A673 (cell line): Measurements from ENCODE around the gene BSPRY. TPM values are rescaled to one million over a fixed set of nuclear protein-coding genes. Genes with fewer than 3 reads are reported as not detected.
"Not testable (repeated sequence)": the region's sequence is repeated elsewhere in the genome, so short reads cannot be mapped to it uniquely, and the experiment has no call there.

ENCODE experiments used
- BruUV-seq: library from RNA; stranded (reverse); fragments of 400-500 nt; replicated peaks from 2 replicates; lab custom pipeline; 2021; lab: Mats Ljungman, UMichigan
- CTCF ChIA-PET: fragments of 300-600 bp; sonication (Branson Sonifier 250); formaldehyde crosslinking; loops from one replicate; lab custom pipeline; 2022; ENCODE audit warnings: antibody characterized with exemption; lab: Charles Lee
- POLR2A ChIA-PET: fragments of 300-600 bp; sonication (Branson Sonifier 250); formaldehyde crosslinking; loops from one replicate; lab custom pipeline; 2022; ENCODE audit warnings: antibody characterized with exemption; ENCODE audit not compliant: low non-redundant PET; lab: Charles Lee
- DNase-seq: peaks from one replicate; pipeline ENCODE4 v3.0.0-alpha.2; 2015; ENCODE audit warnings: low spot score
- H3K27ac ChIP-seq: fragments of 200-600 bp; sonication (generic); 2 replicates; pipeline ENCODE4 v1.5.1; 2016; ENCODE audit warnings: mixed run types, low read depth, mild to moderate bottlenecking, mixed read lengths, antibody characterized with exemption, low read length; ENCODE audit not compliant: poor library complexity, severe bottlenecking
- H3K27me3 ChIP-seq: fragments of 200-600 bp; sonication (generic); replicated peaks from 2 replicates; pipeline ENCODE4 v1.6.1; 2017; ENCODE audit warnings: mixed run types, low read depth, mild to moderate bottlenecking, mixed read lengths, antibody characterized with exemption, low read length; ENCODE audit not compliant: insufficient read depth, poor library complexity
- H3K36me3 ChIP-seq: fragments of 200-600 bp; sonication (generic); 2 replicates; pipeline ENCODE4 v1.6.1; 2016; ENCODE audit warnings: mixed run types, mild to moderate bottlenecking, mixed read lengths, antibody characterized with exemption, low read length; ENCODE audit not compliant: insufficient read depth, poor library complexity, severe bottlenecking
- H3K4me1 ChIP-seq: fragments of 200-600 bp; sonication (generic); 2 replicates; pipeline ENCODE4 v1.6.1; 2017; ENCODE audit warnings: mixed run types, mild to moderate bottlenecking, mixed read lengths, antibody characterized with exemption, low read length; ENCODE audit not compliant: insufficient read depth, poor library complexity, severe bottlenecking
- H3K4me3 ChIP-seq: fragments of 200-600 bp; sonication (generic); 2 replicates; pipeline ENCODE4 v1.5.1; 2016; ENCODE audit warnings: low read depth, mixed run types, mild to moderate bottlenecking, mixed read lengths, low read length; ENCODE audit not compliant: poor library complexity, severe bottlenecking
- H3K9me3 ChIP-seq: fragments of 200-600 bp; sonication (generic); 2 replicates; pipeline ENCODE4 v1.6.1; 2016; ENCODE audit warnings: mixed run types, low read depth, mild to moderate bottlenecking, mixed read lengths, antibody characterized with exemption, low read length; ENCODE audit not compliant: poor library complexity, severe bottlenecking
- CTCF ChIP-seq: fragments of 300-800, 200-600 bp; sonication (generic); conservative IDR thresholded peaks from 2 replicates; pipeline ENCODE4 v1.5.1; 2017; ENCODE audit warnings: low read depth, mild to moderate bottlenecking, antibody characterized with exemption, low read length, moderate library complexity, mixed read lengths
- EZH2 ChIP-seq: fragments of 200-600 bp; sonication (generic); IDR thresholded peaks from 2 replicates; pipeline ENCODE4 v1.6.1; 2017; ENCODE audit warnings: borderline replicate concordance, low read depth, mild to moderate bottlenecking, mixed read lengths, antibody characterized with exemption, low read length; ENCODE audit not compliant: poor library complexity, severe bottlenecking
- intact Hi-C: fragments of 100-400 bp; cut with micrococcal nuclease; formaldehyde crosslinking; loops from one replicate; pipeline ENCODE4 v1.10.0; 2022; ENCODE audit not compliant: unreplicated experiment
- total RNA-seq: library from RNA; stranded (reverse); gene quantifications from 2 replicates; pipeline ENCODE4 v1.2.3, GENCODE V29; 2021

The BSPRY gene
- total RNA-seq, 1 experiment from 2014 or later = not detected

GRCh38 chr9:113363336-113363735, 14.0 kb downstream of the BSPRY start:
- no peaks in the 10 kb centered on the region for H3K36me3 ChIP-seq
- BruUV-seq = no TSS peak
- ChIA-PET POLR2A (no interaction called here), CTCF (no interaction called here)
- H3K4me3 ChIP-seq = no peak overlapping the region
- H3K9me3 ChIP-seq = no peaks in the 10 kb centered on the region
- H3K27ac ChIP-seq = no peak overlapping the region
- no peaks in the 10 kb centered on the region for H3K27me3 ChIP-seq
- H3K4me1 ChIP-seq = no peaks in the 10 kb centered on the region
- intact Hi-C loops = no loop called here
- TF ChIP-seq EZH2 = no peak
- TF ChIP-seq CTCF = no peak
- DNase-seq = no peak

DNA sequence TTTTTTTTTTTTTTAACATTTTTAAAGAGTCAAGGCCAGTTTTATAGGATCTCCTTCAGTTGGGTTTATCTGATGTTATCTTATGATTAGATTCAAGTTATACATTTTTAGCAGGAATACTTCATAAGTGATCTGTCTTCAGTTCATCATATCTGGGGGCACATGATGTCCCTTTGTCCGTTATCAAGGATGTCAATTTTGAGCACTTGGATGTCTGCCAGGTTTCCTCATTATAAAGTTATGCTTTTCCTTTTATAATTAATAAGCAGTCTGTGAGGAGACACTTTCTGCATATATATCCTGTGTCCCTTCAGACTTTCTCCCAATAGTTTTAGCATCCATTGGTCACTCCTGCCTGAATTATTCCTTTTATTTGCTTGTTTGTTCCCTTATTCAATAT, 15.6 kb downstream of the BSPRY start:
- ChIA-PET POLR2A (no interaction called here), CTCF (interaction anchor here (0.6 to 0.7 kb wide), 2 partner anchors 262 to 509 kb away, joined by 4 read pairs; no protein-coding TSS in a partner anchor)
- intact Hi-C loops = no loop called here
- Histone ChIP-seq H3K36me3 (no peaks in the 10 kb centered on the region), H3K9me3 (no peaks in the 10 kb centered on the region), H3K4me1 (no peaks in the 10 kb centered on the region), H3K27me3 (no peaks in the 10 kb centered on the region), H3K4me3 (no peak overlapping the region), H3K27ac (no peak overlapping the region)
- TF ChIP-seq CTCF (no peak), EZH2 (no peak)
- BruUV-seq = no TSS peak
- no peak for DNase-seq

GRCh38 chr9:113365652-113366051, 16.3 kb downstream of the BSPRY start:
- H3K36me3 ChIP-seq, H3K27me3 ChIP-seq, H3K9me3 ChIP-seq, H3K4me3 ChIP-seq, POLR2A ChIA-PET, DNase-seq, H3K4me1 ChIP-seq, intact Hi-C loops, H3K27ac ChIP-seq, CTCF ChIA-PET, BruUV-seq: not testable (repeated sequence)

DNA sequence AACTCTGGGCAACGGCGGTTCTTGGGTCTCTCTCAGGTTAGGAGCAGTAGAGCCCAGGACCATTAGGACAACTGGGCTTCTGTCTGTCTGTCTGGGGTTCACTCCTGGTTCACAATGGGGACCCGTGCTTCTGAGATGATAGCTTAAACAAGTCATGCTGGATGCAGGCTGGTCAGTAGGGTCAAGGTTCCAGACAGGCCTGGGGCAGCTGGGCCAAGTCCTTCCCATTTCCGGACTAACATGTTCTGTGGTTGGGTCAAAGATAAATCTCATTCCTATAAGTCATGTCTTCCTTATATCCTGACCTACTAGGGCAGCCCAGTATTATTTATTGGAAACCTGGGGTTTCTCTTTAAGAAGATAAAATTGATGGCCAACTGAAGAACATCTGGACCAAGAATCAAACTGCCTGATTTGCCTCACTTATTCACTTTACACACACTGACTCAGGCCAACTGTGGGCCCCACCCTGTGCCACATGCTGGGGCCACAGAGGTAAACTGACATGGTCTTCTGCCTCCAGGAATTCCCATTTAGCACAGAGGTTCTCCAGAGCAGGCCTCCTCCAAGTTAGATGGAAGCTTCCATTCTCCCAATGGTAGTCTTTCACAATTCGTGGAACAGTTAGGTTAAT, 19.1 kb downstream of the BSPRY start:
- TF ChIP-seq CTCF (no peak), EZH2 (no peak)
- POLR2A ChIA-PET = no interaction called here
- no TSS peak for BruUV-seq
- H3K36me3 ChIP-seq = no peaks in the 10 kb centered on the region
- no peak overlapping the region for H3K27ac ChIP-seq
- CTCF ChIA-PET = no interaction called here
- intact Hi-C loops = no loop called here
- no peaks in the 10 kb centered on the region for H3K4me1 ChIP-seq
- no peak for DNase-seq
- no peaks in the 10 kb centered on the region for H3K9me3 ChIP-seq
- no peaks in the 10 kb centered on the region for H3K27me3 ChIP-seq
- H3K4me3 ChIP-seq = no peak overlapping the region
